ENCODE data around the gene SEMA3D. TPM values are rescaled to one million over a fixed set of nuclear protein-coding genes. Genes with fewer than 3 reads are reported as not detected.

SEMA3D gene
- total and polyA plus RNA-seq, 4 donors = 0.53 to 49.0 (median 2.6) TPM

DNA sequence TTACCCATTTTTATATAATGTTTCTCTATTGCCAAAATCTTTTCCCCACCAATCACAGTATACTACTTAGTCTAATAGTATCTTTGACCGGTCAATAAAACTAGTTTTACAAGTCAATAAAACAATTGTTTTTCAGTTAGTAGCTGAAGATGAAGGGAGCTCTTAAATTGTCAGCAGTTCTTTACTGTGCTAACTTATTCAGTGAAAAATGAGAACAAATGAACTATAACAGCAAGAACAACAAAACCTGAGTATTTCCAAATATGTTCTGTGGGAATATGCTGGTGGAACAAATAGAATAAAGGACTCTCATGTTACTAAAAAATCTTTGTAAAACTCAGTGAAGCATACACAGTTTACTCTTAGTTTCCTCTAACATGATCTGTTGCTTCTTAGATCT is 134.0 kb downstream of the SEMA3D start:
- WGBS, 2 donors = 94 to 97% methylated on average over 1 of the region's 1 CpG
- no peak overlapping the region for H3K27ac ChIP-seq (ENCODE audit: low read depth in 1 of 2, low read length in 1 of 2)
- ATAC-seq (ENCODE audit: insufficient read depth, low FRiP score) (no peak), DNase-seq (no peak)
- TF ChIP-seq, protein P1, sequence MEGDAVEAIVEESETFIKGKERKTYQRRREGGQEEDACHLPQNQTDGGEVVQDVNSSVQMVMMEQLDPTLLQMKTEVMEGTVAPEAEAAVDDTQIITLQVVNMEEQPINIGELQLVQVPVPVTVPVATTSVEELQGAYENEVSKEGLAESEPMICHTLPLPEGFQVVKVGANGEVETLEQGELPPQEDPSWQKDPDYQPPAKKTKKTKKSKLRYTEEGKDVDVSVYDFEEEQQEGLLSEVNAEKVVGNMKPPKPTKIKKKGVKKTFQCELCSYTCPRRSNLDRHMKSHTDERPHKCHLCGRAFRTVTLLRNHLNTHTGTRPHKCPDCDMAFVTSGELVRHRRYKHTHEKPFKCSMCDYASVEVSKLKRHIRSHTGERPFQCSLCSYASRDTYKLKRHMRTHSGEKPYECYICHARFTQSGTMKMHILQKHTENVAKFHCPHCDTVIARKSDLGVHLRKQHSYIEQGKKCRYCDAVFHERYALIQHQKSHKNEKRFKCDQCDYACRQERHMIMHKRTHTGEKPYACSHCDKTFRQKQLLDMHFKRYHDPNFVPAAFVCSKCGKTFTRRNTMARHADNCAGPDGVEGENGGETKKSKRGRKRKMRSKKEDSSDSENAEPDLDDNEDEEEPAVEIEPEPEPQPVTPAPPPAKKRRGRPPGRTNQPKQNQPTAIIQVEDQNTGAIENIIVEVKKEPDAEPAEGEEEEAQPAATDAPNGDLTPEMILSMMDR (IDR thresholded peaks at IDR 0.05; ENCODE audit: control extremely low read depth, extremely low read depth) = no peak
- no peak overlapping the region for H3K9ac ChIP-seq (ENCODE audit: insufficient read depth in 1 of 2, low read length in 2 of 2)
- peaks cover 0 to 7% (median 0%) of the 10 kb centered on the region in 4 donors for H3K36me3 ChIP-seq (ENCODE audit: control insufficient read depth in 4 of 4, insufficient read depth in 4 of 4, low read length in 4 of 4)
- H3K9me3 ChIP-seq (ENCODE audit: control insufficient read depth in 4 of 4, insufficient read depth in 3 of 4, low read length in 3 of 4) = no peaks in the 10 kb centered on the region
- no peaks in the 10 kb centered on the region for H3K27me3 ChIP-seq (ENCODE audit: control insufficient read depth in 3 of 3, insufficient read depth in 3 of 3, low read length in 2 of 3)
- H3K4me1 ChIP-seq (ENCODE audit: control insufficient read depth in 5 of 5, insufficient read depth in 5 of 5, low read length in 5 of 5) = no peaks in the 10 kb centered on the region
- H3K4me3 ChIP-seq = no peak overlapping the region

DNA sequence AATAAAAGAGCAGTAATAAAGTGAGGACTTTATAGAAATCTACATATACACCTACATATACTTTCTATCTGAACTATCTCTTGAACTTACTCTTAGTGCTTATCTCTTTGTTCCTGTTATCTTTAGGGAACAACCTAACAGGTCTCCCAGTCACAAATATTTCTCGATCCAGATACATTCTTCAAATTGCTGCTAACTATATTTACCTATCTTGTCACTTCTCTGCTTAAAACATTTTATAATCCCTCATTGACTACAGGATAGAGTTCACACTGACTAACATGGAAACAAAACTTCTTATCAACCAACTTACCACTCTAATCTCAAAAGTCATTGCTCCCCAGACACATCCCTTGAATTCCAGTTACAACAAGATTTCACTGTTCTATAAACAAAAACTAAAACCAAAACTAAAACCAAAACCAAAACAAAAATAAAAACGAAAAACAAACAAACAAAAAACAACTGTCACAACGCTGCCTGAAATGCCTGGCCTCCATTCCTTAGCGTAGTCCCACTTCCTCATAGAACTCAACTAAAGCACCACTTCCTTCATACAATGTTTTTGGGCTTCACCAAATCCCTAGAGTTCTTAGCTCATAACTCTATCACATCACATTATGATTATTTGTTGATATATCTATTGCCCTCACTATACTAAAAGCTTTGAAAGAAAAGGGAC is 134.7 kb downstream of the SEMA3D start:
- WGBS, 2 donors = 82 to 87% methylated on average over 4 of the region's 4 CpGs

DNA sequence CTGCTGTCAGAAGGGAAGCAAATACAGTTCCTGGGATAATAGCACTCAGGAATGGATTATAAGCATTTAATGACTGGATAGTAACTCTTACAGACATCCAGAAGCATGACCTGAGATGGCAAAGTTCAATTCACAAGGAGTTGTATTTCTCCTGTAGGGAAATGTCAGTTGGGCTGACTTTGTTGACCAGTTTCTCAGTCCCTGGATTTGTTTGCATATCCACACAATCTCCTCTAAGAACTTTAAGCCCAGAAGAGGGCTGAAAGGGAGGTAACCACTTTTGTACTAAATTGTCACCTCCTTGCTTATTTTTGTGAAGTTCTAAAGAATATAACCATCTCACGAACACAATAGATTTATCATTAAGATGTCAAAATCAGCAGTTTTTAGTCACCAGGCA is 140.3 kb downstream of the SEMA3D start:
- peaks cover 0 to 8% (median 0%) of the 10 kb centered on the region in 5 donors for H3K4me1 ChIP-seq (ENCODE audit: control insufficient read depth in 5 of 5, insufficient read depth in 5 of 5, low read length in 5 of 5)
- ATAC-seq (ENCODE audit: insufficient read depth, low FRiP score) (no peak), DNase-seq (no peak)
- no peaks in the 10 kb centered on the region for H3K9me3 ChIP-seq (ENCODE audit: control insufficient read depth in 4 of 4, insufficient read depth in 3 of 4, low read length in 3 of 4)
- H3K36me3 ChIP-seq (ENCODE audit: control insufficient read depth in 4 of 4, insufficient read depth in 4 of 4, low read length in 4 of 4) = peaks cover 0 to 7% (median 0%) of the 10 kb centered on the region in 4 donors
- no peak overlapping the region for H3K4me3 ChIP-seq
- H3K9ac ChIP-seq (ENCODE audit: insufficient read depth in 1 of 2, low read length in 2 of 2) = no peak overlapping the region
- WGBS, 2 donors = 77 to 91% methylated on average over 1 of the region's 1 CpG
- TF ChIP-seq, protein P1 (IDR thresholded peaks at IDR 0.05; ENCODE audit: control extremely low read depth, extremely low read depth) = no peak
- no peak overlapping the region for H3K27ac ChIP-seq (ENCODE audit: low read depth in 1 of 2, low read length in 1 of 2)
- H3K27me3 ChIP-seq (ENCODE audit: control insufficient read depth in 3 of 3, insufficient read depth in 3 of 3, low read length in 2 of 3) = no peaks in the 10 kb centered on the region

More for the DNA sequence above, 134.7 kb downstream of the SEMA3D start:
- Histone ChIP-seq H3K36me3 (ENCODE audit: control insufficient read depth in 4 of 4, insufficient read depth in 4 of 4, low read length in 4 of 4) (peaks cover 0 to 7% (median 0%) of the 10 kb centered on the region in 4 donors), H3K4me3 (no peak overlapping the region), H3K4me1 (ENCODE audit: control insufficient read depth in 5 of 5, insufficient read depth in 5 of 5, low read length in 5 of 5) (no peaks in the 10 kb centered on the region), H3K27ac (ENCODE audit: low read depth in 1 of 2, low read length in 1 of 2) (no peak overlapping the region), H3K9me3 (ENCODE audit: control insufficient read depth in 4 of 4, insufficient read depth in 3 of 4, low read length in 3 of 4) (no peaks in the 10 kb centered on the region), H3K27me3 (ENCODE audit: control insufficient read depth in 3 of 3, insufficient read depth in 3 of 3, low read length in 2 of 3) (no peaks in the 10 kb centered on the region), H3K9ac (ENCODE audit: insufficient read depth in 1 of 2, low read length in 2 of 2) (no peak overlapping the region)
- no peak for DNase-seq
- TF ChIP-seq, protein P1 (IDR thresholded peaks at IDR 0.05; ENCODE audit: control extremely low read depth, extremely low read depth) = no peak
- no peak for ATAC-seq (ENCODE audit: insufficient read depth, low FRiP score)
